ENCODE results near the gene ST8SIA5. TPM values are rescaled to one million over a fixed set of nuclear protein-coding genes. Genes with fewer than 3 reads are reported as not detected.

The ST8SIA5 gene
- total and polyA plus RNA-seq, 2 donors (not counting 3 experiments of a cell fraction or from before 2014, with no cell fraction given): 0.25 to 0.62 TPM

- DNase-seq (ENCODE audit: low read depth, low spot score): no peak
- FAIRE-seq: no peak
- Histone ChIP-seq H3K4me2 (ENCODE audit: insufficient read depth, low read length) (no peak overlapping the region), H3K27me3 (ENCODE audit: control insufficient read depth in 2 of 2, insufficient read depth in 2 of 2, low read length in 2 of 2) (no peaks in the 10 kb centered on the region), H3K9ac (replicated peaks; ENCODE audit: extremely low read depth, insufficient read depth, low read length) (no peak overlapping the region), H3K9me1 (replicated peaks; ENCODE audit: control insufficient read depth, extremely low read depth, insufficient read depth, low read length) (no peaks in the 10 kb centered on the region), H3K4me3 (replicated peaks in 1 of 3; ENCODE audit: insufficient read depth in 1 of 3, low read depth in 1 of 3, low read length in 3 of 3) (no peak overlapping the region), H4K20me1 (replicated peaks; ENCODE audit: control insufficient read depth, extremely low read depth, insufficient read depth, low read length) (no peaks in the 10 kb centered on the region), H3K9me3 (replicated peaks; ENCODE audit: control insufficient read depth, insufficient read depth, low read length) (no peaks in the 10 kb centered on the region), H2AFZ (ENCODE audit: low read depth, low read length) (no peak overlapping the region), H3K36me3 (ENCODE audit: control insufficient read depth in 2 of 2, extremely low read depth in 1 of 2, insufficient read depth in 2 of 2, low read length in 2 of 2) (no peaks in the 10 kb centered on the region), H3K4me1 (ENCODE audit: control insufficient read depth, extremely low read depth, insufficient read depth, low read length) (peaks cover 8% of the 10 kb centered on the region), H3K79me2 (ENCODE audit: control insufficient read depth, insufficient read depth, low read length) (no peaks in the 10 kb centered on the region), H3K27ac (ENCODE audit: insufficient read depth, low read depth, low read length) (no peak overlapping the region)
- no TSS peak for BruUV-seq (replicated peaks)
- dilution Hi-C loops (cut with MboI; ENCODE audit: extremely low pct_ligation_motif_present, low sequenced_read_pairs): no loop called here
- ChIA-PET POLR2A (no interaction called here), CTCF (interaction anchor here (2.8 kb wide), 1 partner anchor 14 kb away, joined by 18 read pairs; no protein-coding TSS in a partner anchor)
- intact Hi-C loops (cut with micrococcal nuclease): no loop called here
- TF ChIP-seq GATA2 (IDR thresholded peaks at IDR 0.05; ENCODE audit: insufficient read depth, insufficient read length, low read depth, low read length) (no peak), CTCF (IDR thresholded peaks at IDR 0.05; ENCODE audit: extremely low read depth in 1 of 2, insufficient read depth in 1 of 2, low read depth in 1 of 2, low read length in 2 of 2) (no peak), MYC (IDR thresholded peaks at IDR 0.05; ENCODE audit: low read depth, low read length) (no peak), MAX (IDR thresholded peaks at IDR 0.05; ENCODE audit: insufficient read depth, insufficient read length) (no peak), EZH2 (IDR thresholded peaks at IDR 0.05; ENCODE audit: borderline replicate concordance, low read depth, low read length, severe bottlenecking) (no peak), POLR2A (IDR thresholded peaks at IDR 0.05; ENCODE audit: low read depth, low read length) (no peak), POLR2AphosphoS5 (IDR thresholded peaks at IDR 0.05; ENCODE audit: insufficient read depth, low read depth, low read length) (no peak), JUN (IDR thresholded peaks at IDR 0.05; ENCODE audit: borderline replicate concordance, insufficient read depth, insufficient read length, low read depth) (no peak), FOS (IDR thresholded peaks at IDR 0.05; ENCODE audit: borderline replicate concordance, insufficient read depth, low read length) (no peak)
These were observed 84.5 kb downstream of the ST8SIA5 start for GRCh38 chr18:46672062-46672970.

All from endothelial cell of umbilical vein (primary cell).